ENCODE data around the gene MARK3.

MARK3 gene

DNA sequence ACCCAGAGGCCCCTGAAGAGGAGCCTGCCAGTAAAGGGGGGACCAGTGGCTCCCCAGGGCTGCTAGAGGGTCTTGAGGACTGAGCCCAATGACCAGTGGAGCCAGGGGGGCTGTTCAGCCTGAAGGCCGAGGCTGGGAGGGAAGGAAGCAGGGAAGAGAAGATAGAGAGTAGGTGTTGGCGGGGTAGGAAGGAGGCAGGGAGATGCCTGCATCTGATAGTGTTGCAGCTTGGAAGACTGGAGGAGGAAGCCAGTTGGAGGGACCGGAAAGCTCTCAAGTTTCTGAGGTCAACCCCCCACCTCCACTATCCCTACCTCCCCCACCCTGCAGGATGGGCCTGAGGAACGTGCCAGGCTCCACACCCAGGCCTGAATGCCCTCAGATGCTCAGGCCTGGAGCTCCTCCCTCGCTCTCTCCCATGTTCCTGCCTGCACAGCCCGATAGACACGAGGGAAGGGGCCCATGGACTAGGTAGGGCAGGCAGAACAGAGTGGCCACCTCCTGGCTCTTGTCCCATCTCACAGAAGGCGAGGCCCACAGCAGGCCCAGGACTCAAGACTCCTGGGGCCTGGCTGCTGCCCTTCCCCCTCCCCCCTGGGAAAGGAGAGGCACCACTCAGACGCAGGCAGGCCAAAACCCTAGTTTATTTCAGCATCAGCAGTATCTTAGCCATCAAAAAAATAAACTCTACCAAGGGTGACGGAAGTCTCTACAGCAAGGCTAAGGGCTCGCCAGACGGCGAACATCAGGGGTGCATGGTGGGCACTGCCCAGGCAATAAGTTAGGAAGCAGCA is 134.0 kb downstream of the MARK3 start:
- no peak overlapping the region for H3K27ac ChIP-seq (ENCODE audit: low read length)
- H3K4me2 ChIP-seq (ENCODE audit: insufficient read depth, low read length): no peak overlapping the region
- 0 out of 2 replicates have a peak, but pooled peaks cover 10% of the 10 kb centered on the region for H4K20me1 ChIP-seq (ENCODE audit: insufficient read depth, low read length)
- ATAC-seq (ENCODE audit: insufficient read depth, low read depth) (no peak), DNase-seq (no peak)
- no peaks in the 10 kb centered on the region for H3K9me3 ChIP-seq (ENCODE audit: insufficient read depth, low read length, severe bottlenecking)
- H2AFZ ChIP-seq (ENCODE audit: low read depth, low read length): no peak overlapping the region
- H3K27me3 ChIP-seq (ENCODE audit: insufficient read depth, low read length, poor library complexity): no peaks in the 10 kb centered on the region
- H3K79me2 ChIP-seq (ENCODE audit: insufficient read depth, low read length): no peaks in the 10 kb centered on the region
- H3K4me1 ChIP-seq (ENCODE audit: insufficient read depth, low read length): peaks cover 8% of the 10 kb centered on the region; the same call in 1 of the 2 replicates
- TF ChIP-seq EZH2 (IDR thresholded peaks at IDR 0.05; ENCODE audit: borderline replicate concordance, low read depth, low read length, severe bottlenecking): no peak
- TF ChIP-seq, protein P1, sequence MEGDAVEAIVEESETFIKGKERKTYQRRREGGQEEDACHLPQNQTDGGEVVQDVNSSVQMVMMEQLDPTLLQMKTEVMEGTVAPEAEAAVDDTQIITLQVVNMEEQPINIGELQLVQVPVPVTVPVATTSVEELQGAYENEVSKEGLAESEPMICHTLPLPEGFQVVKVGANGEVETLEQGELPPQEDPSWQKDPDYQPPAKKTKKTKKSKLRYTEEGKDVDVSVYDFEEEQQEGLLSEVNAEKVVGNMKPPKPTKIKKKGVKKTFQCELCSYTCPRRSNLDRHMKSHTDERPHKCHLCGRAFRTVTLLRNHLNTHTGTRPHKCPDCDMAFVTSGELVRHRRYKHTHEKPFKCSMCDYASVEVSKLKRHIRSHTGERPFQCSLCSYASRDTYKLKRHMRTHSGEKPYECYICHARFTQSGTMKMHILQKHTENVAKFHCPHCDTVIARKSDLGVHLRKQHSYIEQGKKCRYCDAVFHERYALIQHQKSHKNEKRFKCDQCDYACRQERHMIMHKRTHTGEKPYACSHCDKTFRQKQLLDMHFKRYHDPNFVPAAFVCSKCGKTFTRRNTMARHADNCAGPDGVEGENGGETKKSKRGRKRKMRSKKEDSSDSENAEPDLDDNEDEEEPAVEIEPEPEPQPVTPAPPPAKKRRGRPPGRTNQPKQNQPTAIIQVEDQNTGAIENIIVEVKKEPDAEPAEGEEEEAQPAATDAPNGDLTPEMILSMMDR (IDR thresholded peaks at IDR 0.05; ENCODE audit: borderline replicate concordance, extremely low read depth, low read length, poor library complexity, severe bottlenecking): no peak
- no peak overlapping the region for H3K4me3 ChIP-seq (ENCODE audit: low read depth in 1 of 2, low read length in 2 of 2)
- H3K9ac ChIP-seq (ENCODE audit: low read depth, low read length): no peak overlapping the region; the same call in 1 of the 2 replicates
- H3K36me3 ChIP-seq (ENCODE audit: insufficient read depth, low read length): no peaks in the 10 kb centered on the region

GRCh38 chr14:103519837-103520212 is 134.6 kb downstream of the MARK3 start:
- peaks cover 8% of the 10 kb centered on the region; the same call in 1 of the 2 replicates for H3K4me1 ChIP-seq (ENCODE audit: insufficient read depth, low read length)
- TF ChIP-seq, protein P1 (IDR thresholded peaks at IDR 0.05; ENCODE audit: borderline replicate concordance, extremely low read depth, low read length, poor library complexity, severe bottlenecking): no peak
- TF ChIP-seq EZH2 (IDR thresholded peaks at IDR 0.05; ENCODE audit: borderline replicate concordance, low read depth, low read length, severe bottlenecking): no peak
- ATAC-seq (ENCODE audit: insufficient read depth, low read depth): no peak
- H3K9ac ChIP-seq (ENCODE audit: low read depth, low read length): no peak overlapping the region
- no peaks in the 10 kb centered on the region for H3K27me3 ChIP-seq (ENCODE audit: insufficient read depth, low read length, poor library complexity)
- H2AFZ ChIP-seq (ENCODE audit: low read depth, low read length): no peak overlapping the region; the same call in 1 of the 2 replicates
- no peak for DNase-seq
- no peaks in the 10 kb centered on the region for H3K9me3 ChIP-seq (ENCODE audit: insufficient read depth, low read length, severe bottlenecking)
- H3K4me2 ChIP-seq (ENCODE audit: insufficient read depth, low read length): no peak overlapping the region
- no peaks in the 10 kb centered on the region for H3K79me2 ChIP-seq (ENCODE audit: insufficient read depth, low read length)
- H3K27ac ChIP-seq (ENCODE audit: low read length): no peak overlapping the region
- 0 out of 2 replicates have a peak, but pooled peaks cover 8% of the 10 kb centered on the region for H4K20me1 ChIP-seq (ENCODE audit: insufficient read depth, low read length)
- no peak overlapping the region for H3K4me3 ChIP-seq (ENCODE audit: low read depth in 1 of 2, low read length in 2 of 2)
- no peaks in the 10 kb centered on the region for H3K36me3 ChIP-seq (ENCODE audit: insufficient read depth, low read length)

GRCh38 chr14:103520269-103520656 is 135.0 kb downstream of the MARK3 start:
- no peak overlapping the region for H3K27ac ChIP-seq (ENCODE audit: low read length)
- H3K4me1 ChIP-seq (ENCODE audit: insufficient read depth, low read length): peaks cover 8% of the 10 kb centered on the region; the same call in 1 of the 2 replicates
- no peaks in the 10 kb centered on the region for H3K27me3 ChIP-seq (ENCODE audit: insufficient read depth, low read length, poor library complexity)
- H3K4me3 ChIP-seq (ENCODE audit: low read depth in 1 of 2, low read length in 2 of 2): 0 out of 4 replicates have a peak overlapping the region, but pooled peaks of 1 of the 2 experiments have one; percentile 60
- DNase-seq (no peak), ATAC-seq (ENCODE audit: insufficient read depth, low read depth) (no peak)
- 0 out of 2 replicates have a peak, but pooled peaks cover 4% of the 10 kb centered on the region for H4K20me1 ChIP-seq (ENCODE audit: insufficient read depth, low read length)
- TF ChIP-seq EZH2 (IDR thresholded peaks at IDR 0.05; ENCODE audit: borderline replicate concordance, low read depth, low read length, severe bottlenecking): no peak
- TF ChIP-seq, protein P1 (IDR thresholded peaks at IDR 0.05; ENCODE audit: borderline replicate concordance, extremely low read depth, low read length, poor library complexity, severe bottlenecking): no peak
- 0 out of 2 replicates have a peak overlapping the region, but pooled peaks have one; percentile 73 for H3K4me2 ChIP-seq (ENCODE audit: insufficient read depth, low read length)
- H3K9me3 ChIP-seq (ENCODE audit: insufficient read depth, low read length, severe bottlenecking): no peaks in the 10 kb centered on the region
- no peaks in the 10 kb centered on the region for H3K79me2 ChIP-seq (ENCODE audit: insufficient read depth, low read length)
- no peak overlapping the region for H2AFZ ChIP-seq (ENCODE audit: low read depth, low read length)
- H3K36me3 ChIP-seq (ENCODE audit: insufficient read depth, low read length): no peaks in the 10 kb centered on the region
- H3K9ac ChIP-seq (ENCODE audit: low read depth, low read length): no peak overlapping the region; the same call in 1 of the 2 replicates

Measured in DND-41 (cell line).